ENCODE data around the gene ACKR1.

- TF ChIP-seq CTCF (IDR thresholded peaks at IDR 0.05) = no peak
- TF ChIP-seq POLR2AphosphoS5 (IDR thresholded peaks at IDR 0.05; ENCODE audit: low read depth, low read length) = no peak
- TF ChIP-seq TCF7L2 (IDR thresholded peaks at IDR 0.05; ENCODE audit: low read depth, low read length) = no peak
These were observed 31.4 kb upstream of the ACKR1 start for GRCh38 chr1:159173320-159173719.

All from Panc1 (cell line).